ENCODE measurements around the gene ADM. TPM values are rescaled to one million over a fixed set of nuclear protein-coding genes. Genes with fewer than 3 reads are reported as not detected.

Gene ADM
- total and polyA plus RNA-seq, 2 donors from 2014 or later: 14.4 to 80.9 TPM

Other genes starting within 250 kb of the ADM start
- 55.4 TPM for gene SBF2, start 10.9 kb upstream of the ADM start, total RNA-seq
- gene SBF2, start 10.9 kb upstream of the ADM start, polyA plus RNA-seq (ENCODE audit: insufficient read depth, low read depth, low replicate concordance): 13.1 TPM
- 16.5 TPM for gene AMPD3, start 150.2 kb downstream of the ADM start, total RNA-seq
- 8.4 TPM for gene AMPD3, start 150.2 kb downstream of the ADM start, polyA plus RNA-seq (ENCODE audit: insufficient read depth, low read depth, low replicate concordance)
- 35.8 TPM for gene RNF141, start 236.1 kb downstream of the ADM start, total RNA-seq
- 20.5 TPM for gene RNF141, start 236.1 kb downstream of the ADM start, polyA plus RNA-seq (ENCODE audit: insufficient read depth, low read depth, low replicate concordance)

Measured in kidney (tissue), 2 donors.